Measurements from ENCODE around the gene ITPR3. TPM values are rescaled to one million over a fixed set of nuclear protein-coding genes. Genes with fewer than 3 reads are reported as not detected.

ITPR3 gene
- total and polyA plus RNA-seq, 2 donors (not counting 3 experiments of a cell fraction or from before 2014, with no cell fraction given) = 28.8 to 52.2 TPM

DNA sequence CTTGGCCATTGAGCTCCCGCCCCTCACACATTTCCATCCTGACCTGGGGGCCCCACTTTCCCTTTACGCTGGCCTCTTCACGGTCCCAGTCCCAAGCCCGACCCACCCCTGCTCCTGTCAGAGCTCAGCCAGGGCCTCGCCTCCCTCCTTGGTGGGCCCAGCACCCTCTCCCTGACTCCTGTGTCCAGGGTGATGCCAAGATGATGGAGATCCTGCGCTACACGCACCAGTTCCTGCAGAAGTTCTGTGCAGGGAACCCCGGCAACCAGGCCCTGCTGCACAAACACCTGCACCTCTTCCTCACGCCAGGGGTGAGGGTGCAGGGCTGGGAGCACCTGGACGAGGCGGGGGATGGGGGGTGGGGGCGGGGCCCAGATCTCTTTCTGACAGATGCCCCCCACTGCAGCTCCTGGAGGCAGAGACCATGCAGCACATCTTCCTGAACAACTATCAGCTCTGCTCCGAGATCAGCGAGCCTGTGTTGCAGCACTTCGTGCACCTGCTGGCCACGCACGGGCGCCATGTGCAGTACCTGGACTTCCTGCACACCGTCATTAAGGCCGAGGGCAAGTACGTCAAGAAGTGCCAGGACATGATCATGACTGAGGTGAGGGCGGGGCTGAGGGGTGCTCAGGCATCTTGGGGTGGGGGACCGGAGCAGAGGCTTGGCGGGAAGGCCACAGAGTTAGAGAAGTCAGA lies 57.3 kb downstream of the ITPR3 start:
- intact Hi-C loops (cut with micrococcal nuclease) = no loop called here
- Histone ChIP-seq H3K9ac (replicated peaks; ENCODE audit: extremely low read depth, insufficient read depth, low read length) (no peak overlapping the region), H3K27me3 (ENCODE audit: control insufficient read depth in 2 of 2, insufficient read depth in 2 of 2, low read length in 2 of 2) (no peaks in the 10 kb centered on the region), H3K79me2 (ENCODE audit: control insufficient read depth, insufficient read depth, low read length) (no peaks in the 10 kb centered on the region), H3K9me1 (replicated peaks; ENCODE audit: control insufficient read depth, extremely low read depth, insufficient read depth, low read length) (no peaks in the 10 kb centered on the region), H3K4me3 (replicated peaks in 1 of 3; ENCODE audit: insufficient read depth in 1 of 3, low read depth in 1 of 3, low read length in 3 of 3) (no peak overlapping the region), H3K4me1 (ENCODE audit: control insufficient read depth, extremely low read depth, insufficient read depth, low read length) (peaks cover 17% of the 10 kb centered on the region), H2AFZ (ENCODE audit: low read depth, low read length) (no peak overlapping the region), H3K4me2 (ENCODE audit: insufficient read depth, low read length) (no peak overlapping the region), H3K9me3 (replicated peaks; ENCODE audit: control insufficient read depth, insufficient read depth, low read length) (no peaks in the 10 kb centered on the region), H3K36me3 (ENCODE audit: control insufficient read depth in 2 of 2, extremely low read depth in 1 of 2, insufficient read depth in 2 of 2, low read length in 2 of 2) (peaks cover 8 to 32% of the 10 kb centered on the region in 2 experiments), H4K20me1 (replicated peaks; ENCODE audit: control insufficient read depth, extremely low read depth, insufficient read depth, low read length) (no peaks in the 10 kb centered on the region), H3K27ac (ENCODE audit: insufficient read depth, low read depth, low read length) (no peak overlapping the region)
- no peak for FAIRE-seq
- TF ChIP-seq, protein P1, sequence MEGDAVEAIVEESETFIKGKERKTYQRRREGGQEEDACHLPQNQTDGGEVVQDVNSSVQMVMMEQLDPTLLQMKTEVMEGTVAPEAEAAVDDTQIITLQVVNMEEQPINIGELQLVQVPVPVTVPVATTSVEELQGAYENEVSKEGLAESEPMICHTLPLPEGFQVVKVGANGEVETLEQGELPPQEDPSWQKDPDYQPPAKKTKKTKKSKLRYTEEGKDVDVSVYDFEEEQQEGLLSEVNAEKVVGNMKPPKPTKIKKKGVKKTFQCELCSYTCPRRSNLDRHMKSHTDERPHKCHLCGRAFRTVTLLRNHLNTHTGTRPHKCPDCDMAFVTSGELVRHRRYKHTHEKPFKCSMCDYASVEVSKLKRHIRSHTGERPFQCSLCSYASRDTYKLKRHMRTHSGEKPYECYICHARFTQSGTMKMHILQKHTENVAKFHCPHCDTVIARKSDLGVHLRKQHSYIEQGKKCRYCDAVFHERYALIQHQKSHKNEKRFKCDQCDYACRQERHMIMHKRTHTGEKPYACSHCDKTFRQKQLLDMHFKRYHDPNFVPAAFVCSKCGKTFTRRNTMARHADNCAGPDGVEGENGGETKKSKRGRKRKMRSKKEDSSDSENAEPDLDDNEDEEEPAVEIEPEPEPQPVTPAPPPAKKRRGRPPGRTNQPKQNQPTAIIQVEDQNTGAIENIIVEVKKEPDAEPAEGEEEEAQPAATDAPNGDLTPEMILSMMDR (IDR thresholded peaks at IDR 0.05; ENCODE audit: extremely low read depth in 1 of 2, insufficient read depth in 1 of 2, low read depth in 1 of 2, low read length in 2 of 2) = no peak
- TF ChIP-seq MYC (IDR thresholded peaks at IDR 0.05; ENCODE audit: low read depth, low read length) (no peak), JUN (IDR thresholded peaks at IDR 0.05; ENCODE audit: borderline replicate concordance, insufficient read depth, insufficient read length, low read depth) (no peak), POLR2AphosphoS5 (IDR thresholded peaks at IDR 0.05; ENCODE audit: insufficient read depth, low read depth, low read length) (no peak), EZH2 (IDR thresholded peaks at IDR 0.05; ENCODE audit: borderline replicate concordance, low read depth, low read length, severe bottlenecking) (no peak), POLR2A (IDR thresholded peaks at IDR 0.05; ENCODE audit: low read depth, low read length) (no peak), FOS (IDR thresholded peaks at IDR 0.05; ENCODE audit: borderline replicate concordance, insufficient read depth, low read length) (no peak)
- CTCF ChIA-PET = no interaction called here
- no peak for DNase-seq (ENCODE audit: low read depth, low spot score)
- dilution Hi-C loops (cut with MboI; ENCODE audit: extremely low pct_ligation_motif_present, low sequenced_read_pairs) = no loop called here
- no TSS peak for BruUV-seq (replicated peaks)
- POLR2A ChIA-PET = no interaction called here

Measured in endothelial cell of umbilical vein (primary cell).